ENCODE measurements around the gene NUDT8.

Gene NUDT8

DNA sequence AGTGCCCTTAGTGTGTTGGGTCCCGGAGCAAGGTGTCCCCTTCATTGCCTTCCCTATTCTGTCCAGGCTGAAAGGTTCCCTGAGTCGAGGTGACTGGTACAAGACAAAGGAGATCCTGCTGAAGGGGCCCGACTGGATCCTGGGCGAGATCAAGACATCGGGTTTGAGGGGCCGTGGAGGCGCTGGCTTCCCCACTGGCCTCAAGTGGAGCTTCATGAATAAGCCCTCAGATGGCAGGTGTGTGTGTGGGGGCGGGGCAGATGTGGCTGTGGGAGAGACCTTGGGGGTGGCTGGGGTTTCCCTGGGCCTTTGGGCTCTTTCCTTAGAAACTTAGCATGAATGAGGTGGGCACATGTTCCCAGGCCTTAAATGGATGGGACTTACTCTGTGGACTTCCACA, 21.3 kb downstream of the NUDT8 start:
- no peak for ATAC-seq
- no peak for TF ChIP-seq CSRNP3 (CRISPR knock-in tag; IDR thresholded peaks at IDR 0.05)
- TF ChIP-seq OSR1 (CRISPR knock-in tag; IDR thresholded peaks at IDR 0.05) = no peak
- no peak for TF ChIP-seq CREB5 (CRISPR knock-in tag; IDR thresholded peaks at IDR 0.05; ENCODE audit: low read depth)
- no peak for TF ChIP-seq CSDC2 (CRISPR knock-in tag; IDR thresholded peaks at IDR 0.05)
- no peak for TF ChIP-seq ESRRG (CRISPR knock-in tag; IDR thresholded peaks at IDR 0.05)

- no peak for ATAC-seq
- TF ChIP-seq CSRNP3 (CRISPR knock-in tag; IDR thresholded peaks at IDR 0.05) (no peak), CREB5 (CRISPR knock-in tag; IDR thresholded peaks at IDR 0.05; ENCODE audit: low read depth) (no peak), CSDC2 (CRISPR knock-in tag; IDR thresholded peaks at IDR 0.05) (no peak), SNAI2 (CRISPR knock-in tag; IDR thresholded peaks at IDR 0.05) (no peak)
- TF ChIP-seq, protein P1, sequence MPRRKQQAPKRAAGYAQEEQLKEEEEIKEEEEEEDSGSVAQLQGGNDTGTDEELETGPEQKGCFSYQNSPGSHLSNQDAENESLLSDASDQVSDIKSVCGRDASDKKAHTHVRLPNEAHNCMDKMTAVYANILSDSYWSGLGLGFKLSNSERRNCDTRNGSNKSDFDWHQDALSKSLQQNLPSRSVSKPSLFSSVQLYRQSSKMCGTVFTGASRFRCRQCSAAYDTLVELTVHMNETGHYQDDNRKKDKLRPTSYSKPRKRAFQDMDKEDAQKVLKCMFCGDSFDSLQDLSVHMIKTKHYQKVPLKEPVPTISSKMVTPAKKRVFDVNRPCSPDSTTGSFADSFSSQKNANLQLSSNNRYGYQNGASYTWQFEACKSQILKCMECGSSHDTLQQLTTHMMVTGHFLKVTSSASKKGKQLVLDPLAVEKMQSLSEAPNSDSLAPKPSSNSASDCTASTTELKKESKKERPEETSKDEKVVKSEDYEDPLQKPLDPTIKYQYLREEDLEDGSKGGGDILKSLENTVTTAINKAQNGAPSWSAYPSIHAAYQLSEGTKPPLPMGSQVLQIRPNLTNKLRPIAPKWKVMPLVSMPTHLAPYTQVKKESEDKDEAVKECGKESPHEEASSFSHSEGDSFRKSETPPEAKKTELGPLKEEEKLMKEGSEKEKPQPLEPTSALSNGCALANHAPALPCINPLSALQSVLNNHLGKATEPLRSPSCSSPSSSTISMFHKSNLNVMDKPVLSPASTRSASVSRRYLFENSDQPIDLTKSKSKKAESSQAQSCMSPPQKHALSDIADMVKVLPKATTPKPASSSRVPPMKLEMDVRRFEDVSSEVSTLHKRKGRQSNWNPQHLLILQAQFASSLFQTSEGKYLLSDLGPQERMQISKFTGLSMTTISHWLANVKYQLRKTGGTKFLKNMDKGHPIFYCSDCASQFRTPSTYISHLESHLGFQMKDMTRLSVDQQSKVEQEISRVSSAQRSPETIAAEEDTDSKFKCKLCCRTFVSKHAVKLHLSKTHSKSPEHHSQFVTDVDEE (CRISPR knock-in tag; IDR thresholded peaks at IDR 0.05) = no peak
Measured at GRCh38 chr11:67607507-67607906, 22.2 kb downstream of the NUDT8 start.

- ATAC-seq = peak; percentile 100
- TF ChIP-seq, protein P1 (CRISPR knock-in tag; IDR thresholded peaks at IDR 0.05) = 0 out of 2 replicates have a peak, but pooled peaks have one; percentile 44
- TF ChIP-seq CSRNP3 (CRISPR knock-in tag; IDR thresholded peaks at IDR 0.05) = no peak
Measured at GRCh38 chr11:67606492-67607295, 23.0 kb downstream of the NUDT8 start, which contains the start of gene NDUFV1. TSS of gene NDUFV1 (plus strand) at chr11:67606936. CDS start at chr11:67607005, 69 bp downstream.

DNA sequence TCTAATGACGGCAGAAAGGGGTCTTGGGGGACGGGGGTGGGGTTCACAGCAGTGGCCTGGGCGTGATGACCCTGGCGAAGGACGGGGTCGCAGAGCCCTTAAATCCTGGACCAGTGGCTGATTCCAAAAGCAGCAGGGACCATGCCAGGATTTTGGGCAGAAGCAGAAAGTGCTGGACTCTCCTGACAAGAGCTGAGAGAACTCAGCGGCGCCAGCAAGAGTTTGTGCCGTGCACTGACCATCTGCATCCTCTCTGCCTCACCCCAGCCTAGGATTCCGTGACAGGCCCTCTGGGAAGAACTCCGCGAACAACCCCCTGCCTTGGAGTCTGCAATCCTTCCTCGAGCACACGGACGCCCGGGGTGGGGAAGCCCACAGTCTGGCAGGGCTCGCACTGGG, 23.6 kb downstream of the NUDT8 start:
- ATAC-seq = no peak; the same call in 2 of the 3 replicates
- TF ChIP-seq GLIS3 (CRISPR knock-in tag; IDR thresholded peaks at IDR 0.05) = no peak
- no peak for TF ChIP-seq ISL1 (CRISPR knock-in tag; IDR thresholded peaks at IDR 0.05)
- TF ChIP-seq, protein P1 (CRISPR knock-in tag; IDR thresholded peaks at IDR 0.05) = no peak
- TF ChIP-seq CSRNP3 (CRISPR knock-in tag; IDR thresholded peaks at IDR 0.05) = no peak
- no peak for TF ChIP-seq ARNTL (CRISPR knock-in tag; IDR thresholded peaks at IDR 0.05; ENCODE audit: borderline replicate concordance, low read depth)
- no peak for TF ChIP-seq ZNF8 (CRISPR knock-in tag; IDR thresholded peaks at IDR 0.05)
- TF ChIP-seq CREB5 (CRISPR knock-in tag; IDR thresholded peaks at IDR 0.05; ENCODE audit: low read depth) = no peak
- no peak for TF ChIP-seq ZNF565 (CRISPR knock-in tag; conservative IDR thresholded peaks at IDR 0.05; ENCODE audit: low read depth)
- no peak for TF ChIP-seq ESRRG (CRISPR knock-in tag; IDR thresholded peaks at IDR 0.05)

Measured in SK-N-SH treated with all-trans-retinoic acid at 6 μM for 48 hours (cell line).